GM12878 (cell line): Measurements from ENCODE around the gene SLC15A3.

ENCODE experiments used
- BCL3 ChIP-seq: IDR thresholded peaks from 2 replicates; pipeline ENCODE4 v1.6.1; 2011; ENCODE audit warnings: borderline replicate concordance, low read depth, mild to moderate bottlenecking, moderate library complexity, low read length; ENCODE audit not compliant: insufficient read depth, poor library complexity, severe bottlenecking
- CEBPB ChIP-seq, 2 experiments: fragments of 150-350 bp in 1 of 2; IDR thresholded peaks; 2 replicates each; pipeline ENCODE4 v1.6.1; 2012 to 2014; ENCODE audit warnings: low read depth in 2 of 2, low read length in 2 of 2, borderline replicate concordance in 1 of 2, inconsistent platforms in 1 of 2
- ELK1 ChIP-seq: IDR thresholded peaks from 2 replicates; pipeline ENCODE4 v1.6.1; 2012; ENCODE audit warnings: low read depth, low read length, improper control_type of control experiment
- EZH2 ChIP-seq: IDR thresholded peaks from 2 replicates; pipeline ENCODE4 v1.6.1; 2012; ENCODE audit warnings: low read depth, mild to moderate bottlenecking, control low read depth, inconsistent platforms, low read length, borderline replicate concordance; ENCODE audit not compliant: control insufficient read depth
- NFIC ChIP-seq: IDR thresholded peaks from 2 replicates; pipeline ENCODE4 v1.6.1; 2012; ENCODE audit warnings: low read depth, mild to moderate bottlenecking, inconsistent platforms, low read length, moderate library complexity
- NR2C1 ChIP-seq: fragments of 450-650 bp; IDR thresholded peaks from 2 replicates; pipeline ENCODE4 v1.6.1; 2017; ENCODE audit warnings: antibody characterized with exemption, mild to moderate bottlenecking, moderate library complexity
- POLR2A ChIP-seq: IDR thresholded peaks from 2 replicates; pipeline ENCODE4 v1.6.1; 2011; ENCODE audit warnings: low read depth, mild to moderate bottlenecking, low read length
- POU2F2 ChIP-seq: IDR thresholded peaks from 3 replicates; pipeline ENCODE4 v1.6.1; 2011; ENCODE audit warnings: low read depth, mild to moderate bottlenecking, low read length, borderline replicate concordance
- REST ChIP-seq: IDR thresholded peaks from 2 replicates; pipeline ENCODE4 v1.6.1; 2012; ENCODE audit warnings: mild to moderate bottlenecking, low read depth, low read length
- SMARCA5 ChIP-seq: fragments of 450-650 bp; IDR thresholded peaks from 2 replicates; pipeline ENCODE4 v1.6.1; 2017; ENCODE audit warnings: mild to moderate bottlenecking
- STAT1 ChIP-seq: fragments of 450-650 bp; conservative IDR thresholded peaks from 2 replicates; pipeline ENCODE4 v1.6.1; 2014; ENCODE audit warnings: antibody characterized with exemption, mild to moderate bottlenecking
- ZBTB11 ChIP-seq: fragments of 450-650 bp; formaldehyde crosslinking; IDR thresholded peaks from 2 replicates; pipeline ENCODE4 v1.5.0; 2022; ENCODE audit warnings: mild to moderate bottlenecking, missing genetic modification characterization
- TF ChIP-seq, protein P1 (sequence below), 3 experiments: IDR thresholded peaks in 2 of 3; conservative IDR thresholded peaks in 1 of 3; 2 replicates each; pipeline ENCODE4 v1.5.1; 2011; ENCODE audit warnings: low read depth in 3 of 3, low read length in 3 of 3, mild to moderate bottlenecking in 3 of 3, control low read depth in 2 of 3, moderate library complexity in 2 of 3, inconsistent platforms in 1 of 3, mixed read lengths in 1 of 3; ENCODE audit not compliant: control insufficient read depth in 2 of 3, insufficient read depth in 1 of 3; ENCODE audit errors: extremely low read depth in 1 of 3

- TF ChIP-seq POU2F2, result no peak
- no peak for TF ChIP-seq NFIC
- no peak for TF ChIP-seq EZH2
- peak; percentile 64; the same call in 1 of the 2 replicates for TF ChIP-seq POLR2A
- TF ChIP-seq, protein P1, sequence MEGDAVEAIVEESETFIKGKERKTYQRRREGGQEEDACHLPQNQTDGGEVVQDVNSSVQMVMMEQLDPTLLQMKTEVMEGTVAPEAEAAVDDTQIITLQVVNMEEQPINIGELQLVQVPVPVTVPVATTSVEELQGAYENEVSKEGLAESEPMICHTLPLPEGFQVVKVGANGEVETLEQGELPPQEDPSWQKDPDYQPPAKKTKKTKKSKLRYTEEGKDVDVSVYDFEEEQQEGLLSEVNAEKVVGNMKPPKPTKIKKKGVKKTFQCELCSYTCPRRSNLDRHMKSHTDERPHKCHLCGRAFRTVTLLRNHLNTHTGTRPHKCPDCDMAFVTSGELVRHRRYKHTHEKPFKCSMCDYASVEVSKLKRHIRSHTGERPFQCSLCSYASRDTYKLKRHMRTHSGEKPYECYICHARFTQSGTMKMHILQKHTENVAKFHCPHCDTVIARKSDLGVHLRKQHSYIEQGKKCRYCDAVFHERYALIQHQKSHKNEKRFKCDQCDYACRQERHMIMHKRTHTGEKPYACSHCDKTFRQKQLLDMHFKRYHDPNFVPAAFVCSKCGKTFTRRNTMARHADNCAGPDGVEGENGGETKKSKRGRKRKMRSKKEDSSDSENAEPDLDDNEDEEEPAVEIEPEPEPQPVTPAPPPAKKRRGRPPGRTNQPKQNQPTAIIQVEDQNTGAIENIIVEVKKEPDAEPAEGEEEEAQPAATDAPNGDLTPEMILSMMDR (IDR thresholded peaks at IDR 0.05 in 2 of 3, conservative IDR thresholded peaks at IDR 0.05 in 1 of 3; ENCODE audit: control insufficient read depth in 2 of 3, extremely low read depth in 1 of 3, insufficient read depth in 1 of 3, low read depth in 3 of 3, low read length in 3 of 3), result no peak
- no peak for TF ChIP-seq NR2C1
- TF ChIP-seq BCL3, result no peak
- TF ChIP-seq ELK1, result no peak
- TF ChIP-seq ZBTB11, result no peak
- no peak for TF ChIP-seq REST
- no peak for TF ChIP-seq STAT1
- TF ChIP-seq CEBPB (IDR thresholded peaks at IDR 0.05; ENCODE audit: borderline replicate concordance in 1 of 2, low read depth in 2 of 2, low read length in 2 of 2), result no peak
- TF ChIP-seq SMARCA5, result no peak
Measured at GRCh38 chr11:60889869-60890311, 62.1 kb downstream of the SLC15A3 start.
